GM12878 (cell line): Measurements from ENCODE around the gene CERCAM. TPM values are rescaled to one million over a fixed set of nuclear protein-coding genes. Genes with fewer than 3 reads are reported as not detected.
"Not testable (repeated sequence)": the region's sequence is repeated elsewhere in the genome, so short reads cannot be mapped to it uniquely, and the experiment has no call there.

Experiments used
- ATAC-seq: fragments of 200-7000 bp; cut with Tn5 transposase; 3 replicates; pipeline ENCODE4 v1.9.1; 2020; ENCODE audit warnings: mild to moderate bottlenecking, moderate library complexity
- BruUV-seq: library from RNA; stranded (reverse); fragments of 400-500 nt; replicated peaks from 2 replicates; lab custom pipeline; 2021; lab: Mats Ljungman, UMichigan
- CTCF ChIA-PET: fragments of 300-600 bp; sonication (Branson Sonifier 250); formaldehyde crosslinking; extraction: SDS; loops from one replicate; lab custom pipeline; 2021; ENCODE audit warnings: inconsistent platforms; lab: Yijun Ruan, JAX
- POLR2A ChIA-PET: fragments of 350-600 bp; formaldehyde crosslinking; extraction: SDS; loops from one replicate; lab custom pipeline; 2021; ENCODE audit warnings: inconsistent platforms; lab: Charles Lee
- RAD21 ChIA-PET: fragments of 300-600 bp; sonication (Branson Sonifier 250); formaldehyde crosslinking; loops from one replicate; lab custom pipeline; 2023; ENCODE audit warnings: antibody characterized with exemption; ENCODE audit not compliant: unreplicated experiment; lab: Charles Lee
- SMC1A ChIA-PET: fragments of 300-600 bp; sonication (Branson Sonifier 250); formaldehyde crosslinking; loops from one replicate; lab custom pipeline; 2023; ENCODE audit not compliant: unreplicated experiment, uncharacterized antibody; lab: Charles Lee
- DNase-seq: peaks from one replicate; pipeline ENCODE4 v3.0.0-alpha.2; 2011; ENCODE audit warnings: low read depth, low spot score
- FAIRE-seq: peaks from 3 replicates; lab custom pipeline; 2011; peaks lifted over from hg19 to GRCh38; lab: Jason Lieb, UNC
- H2AFZ ChIP-seq: 2 replicates; pipeline ENCODE4 v1.6.0; 2011; ENCODE audit warnings: low read depth, low read length, control low read depth; ENCODE audit not compliant: control insufficient read depth
- H3K27ac ChIP-seq: 2 replicates; pipeline ENCODE4 v1.5.1; 2011; ENCODE audit warnings: control low read depth; ENCODE audit not compliant: control insufficient read depth, insufficient read depth
- H3K27me3 ChIP-seq, 2 experiments: replicated peaks in 1 of 2; 2 replicates each; pipeline versions ENCODE4 v1.6.0 to v1.6.1; 2011; ENCODE audit warnings: low read length in 1 of 2; ENCODE audit not compliant: control insufficient read depth in 2 of 2, insufficient read depth in 2 of 2
- H3K36me3 ChIP-seq, 2 experiments: 2 replicates each; pipeline ENCODE4 v1.5.1; 2011; ENCODE audit warnings: low read length in 1 of 2; ENCODE audit not compliant: control insufficient read depth in 2 of 2, insufficient read depth in 2 of 2
- H3K4me1 ChIP-seq: 2 replicates; pipeline ENCODE4 v1.6.1; 2011; ENCODE audit warnings: mild to moderate bottlenecking, low read length, moderate library complexity, mixed read lengths; ENCODE audit not compliant: control insufficient read depth, insufficient read depth
- H3K4me2 ChIP-seq: 2 replicates; pipeline ENCODE4 v1.6.0; 2011; ENCODE audit warnings: control low read depth; ENCODE audit not compliant: control insufficient read depth, insufficient read depth
- H3K4me3 ChIP-seq: fragments of 200-600 bp; sonication (generic); 2 replicates; pipeline ENCODE4 v1.5.1; 2016
- H3K79me2 ChIP-seq: 2 replicates; pipeline ENCODE4 v1.6.0; 2011; ENCODE audit warnings: low read length; ENCODE audit not compliant: control insufficient read depth, insufficient read depth
- H3K9ac ChIP-seq: 2 replicates; pipeline ENCODE4 v1.8.0; 2011; ENCODE audit warnings: low read length, control low read depth, mixed read lengths; ENCODE audit not compliant: control insufficient read depth, insufficient read depth
- H3K9me3 ChIP-seq: replicated peaks from 3 replicates; pipeline ENCODE4 v1.5.1; 2011; ENCODE audit warnings: mild to moderate bottlenecking, low read length; ENCODE audit not compliant: control insufficient read depth, insufficient read depth
- H4K20me1 ChIP-seq: 2 replicates; pipeline ENCODE4 v1.6.0; 2011; ENCODE audit not compliant: control insufficient read depth, insufficient read depth
- HDGF ChIP-seq: fragments of 450-650 bp; IDR thresholded peaks from 2 replicates; pipeline ENCODE4 v1.6.1; 2016; ENCODE audit warnings: antibody characterized with exemption
- IRF5 ChIP-seq: fragments of 450-650 bp; IDR thresholded peaks from 2 replicates; pipeline ENCODE4 v1.6.1; 2017; ENCODE audit warnings: borderline replicate concordance
- MXI1 ChIP-seq: fragments of 150-350 bp; IDR thresholded peaks from 2 replicates; pipeline ENCODE4 v1.6.1; 2011; ENCODE audit warnings: low read depth, mild to moderate bottlenecking, inconsistent platforms, low read length, improper control_type of control experiment
- PRDM15 ChIP-seq: fragments of 450-650 bp; formaldehyde crosslinking; IDR thresholded peaks from 2 replicates; pipeline ENCODE4 v1.4.0; 2020; ENCODE audit warnings: mild to moderate bottlenecking, moderate library complexity
- ZZZ3 ChIP-seq: IDR thresholded peaks from 2 replicates; pipeline ENCODE4 v1.6.1; 2011; ENCODE audit warnings: low read depth; ENCODE audit not compliant: control insufficient read depth, insufficient read length
- WGBS: methylation state at CpG from one replicate; pipeline ENCODE4 v1.1.6; 2016; ENCODE audit warnings: low lambda C conversion rate; ENCODE audit not compliant: insufficient replicate concordance, insufficient coverage; ENCODE audit errors: missing lambda C conversion rate; 5-methylcytosine and 5-hydroxymethylcytosine counted together
- in situ Hi-C: fragments of 300-500 bp; cut with MboI; formaldehyde crosslinking; loops from 9 replicates; pipeline ENCODE4 v1.14.3; 2018; ENCODE audit warnings: mixed read lengths
- intact Hi-C: fragments of 100-400 bp; cut with micrococcal nuclease; formaldehyde crosslinking; loops from one replicate; pipeline ENCODE4 v1.14.2; 2022; ENCODE audit not compliant: unreplicated experiment
- polyA plus RNA-seq, 11 experiments: library from polyadenylated mRNA; depleted of rRNA in 4 of 11; unstranded in 6 of 11; stranded (reverse) in 5 of 11; fragments of >200 nt; fragmentation: Nextera tagmentation in 4 of 11; fragmentation: Illumina TruSeq in 1 of 11; extraction: Ambion mirVana in 4 of 11; extraction: Trizol in 1 of 11; gene quantifications; 1 replicate in 1 of 11; 2 replicates in 10 of 11; pipeline versions ENCODE4 v1.2.1 to v1.2.3, GENCODE V29; 2011 to 2016; ENCODE audit warnings: inconsistent platforms in 2 of 11, missing spikeins in 2 of 11, low read depth in 1 of 11
- total RNA-seq, 4 experiments: library from RNA; depleted of rRNA in 3 of 4; stranded (reverse); fragments of >200 nt in 3 of 4; fragmentation: Illumina TruSeq in 1 of 4; extraction: Trizol in 1 of 4; gene quantifications; 2 replicates each; pipeline versions ENCODE4 v1.2.1 to v1.2.3, GENCODE V29; 2013 to 2021
- TF ChIP-seq, protein P1 (sequence below): fragments of 450-650 bp; formaldehyde crosslinking; IDR thresholded peaks from 2 replicates; pipeline ENCODE4 v1.5.0; 2022; ENCODE audit warnings: mild to moderate bottlenecking, missing genetic modification characterization

The CERCAM gene
- total and polyA plus RNA-seq, 10 of the 15 experiments (the other 5 are each of a cell fraction or from before 2014, with no cell fraction given): 0.05 to 6.7 (median 0.71) TPM

- TF ChIP-seq IRF5: no peak
Observed at GRCh38 chr9:128442150-128442549, 21.5 kb downstream of the CERCAM start (continued).

GRCh38 chr9:128446505-128446904 lies 25.8 kb downstream of the CERCAM start:
- H3K9ac ChIP-seq, POLR2A ChIA-PET, H3K4me2 ChIP-seq, H2AFZ ChIP-seq, H3K79me2 ChIP-seq, DNase-seq, H3K4me1 ChIP-seq, in situ Hi-C loops, H3K4me3 ChIP-seq, H4K20me1 ChIP-seq, H3K27me3 ChIP-seq, SMC1A ChIA-PET, H3K36me3 ChIP-seq, RAD21 ChIA-PET, ATAC-seq, intact Hi-C loops, FAIRE-seq, H3K9me3 ChIP-seq, BruUV-seq, H3K27ac ChIP-seq: not testable (repeated sequence)
- CTCF ChIA-PET: interaction anchor here (0.5 to 2.4 kb wide), 4 partner anchors 8 to 372 kb away, joined by 3 to 10 read pairs (median 4); partner anchors contain the start of gene ENDOG
- 39% methylated on average over 5 of the region's 5 CpGs for WGBS

GRCh38 chr9:128448746-128449145 lies 28.1 kb downstream of the CERCAM start:
- ChIA-PET POLR2A (interaction anchor here (1.1 kb wide), 1 partner anchor 78 kb away, joined by 4 read pairs; no protein-coding TSS in a partner anchor), SMC1A (no interaction called here)
- TF ChIP-seq HDGF (no peak), PRDM15 (CRISPR knock-in tag) (no peak), ZZZ3 (no peak), MXI1 (no peak)
- TF ChIP-seq, protein P1, sequence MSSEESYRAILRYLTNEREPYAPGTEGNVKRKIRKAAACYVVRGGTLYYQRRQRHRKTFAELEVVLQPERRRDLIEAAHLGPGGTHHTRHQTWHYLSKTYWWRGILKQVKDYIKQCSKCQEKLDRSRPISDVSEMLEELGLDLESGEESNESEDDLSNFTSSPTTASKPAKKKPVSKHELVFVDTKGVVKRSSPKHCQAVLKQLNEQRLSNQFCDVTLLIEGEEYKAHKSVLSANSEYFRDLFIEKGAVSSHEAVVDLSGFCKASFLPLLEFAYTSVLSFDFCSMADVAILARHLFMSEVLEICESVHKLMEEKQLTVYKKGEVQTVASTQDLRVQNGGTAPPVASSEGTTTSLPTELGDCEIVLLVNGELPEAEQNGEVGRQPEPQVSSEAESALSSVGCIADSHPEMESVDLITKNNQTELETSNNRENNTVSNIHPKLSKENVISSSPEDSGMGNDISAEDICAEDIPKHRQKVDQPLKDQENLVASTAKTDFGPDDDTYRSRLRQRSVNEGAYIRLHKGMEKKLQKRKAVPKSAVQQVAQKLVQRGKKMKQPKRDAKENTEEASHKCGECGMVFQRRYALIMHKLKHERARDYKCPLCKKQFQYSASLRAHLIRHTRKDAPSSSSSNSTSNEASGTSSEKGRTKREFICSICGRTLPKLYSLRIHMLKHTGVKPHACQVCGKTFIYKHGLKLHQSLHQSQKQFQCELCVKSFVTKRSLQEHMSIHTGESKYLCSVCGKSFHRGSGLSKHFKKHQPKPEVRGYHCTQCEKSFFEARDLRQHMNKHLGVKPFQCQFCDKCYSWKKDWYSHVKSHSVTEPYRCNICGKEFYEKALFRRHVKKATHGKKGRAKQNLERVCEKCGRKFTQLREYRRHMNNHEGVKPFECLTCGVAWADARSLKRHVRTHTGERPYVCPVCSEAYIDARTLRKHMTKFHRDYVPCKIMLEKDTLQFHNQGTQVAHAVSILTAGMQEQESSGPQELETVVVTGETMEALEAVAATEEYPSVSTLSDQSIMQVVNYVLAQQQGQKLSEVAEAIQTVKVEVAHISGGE: no peak

More at GRCh38 chr9:128448746-128449145, 28.1 kb downstream of the CERCAM start:
- H3K9ac ChIP-seq: no peak overlapping the region
- intact Hi-C loops (no loop called here), in situ Hi-C loops (no loop called here)
- no peaks in the 10 kb centered on the region for H3K36me3 ChIP-seq
- no peak overlapping the region for H3K4me3 ChIP-seq
- no peak overlapping the region for H2AFZ ChIP-seq
- DNase-seq (no peak), FAIRE-seq (no peak), ATAC-seq (no peak)
- no peaks in the 10 kb centered on the region for H3K4me1 ChIP-seq
- H3K4me2 ChIP-seq: no peak overlapping the region
- ChIA-PET CTCF (interaction anchor here (2.4 kb wide), 1 partner anchor 11 kb away, joined by 10 read pairs; no protein-coding TSS in a partner anchor), RAD21 (no interaction called here)
- no peaks in the 10 kb centered on the region for H3K9me3 ChIP-seq
- H3K27ac ChIP-seq: no peak overlapping the region
- H4K20me1 ChIP-seq: no peaks in the 10 kb centered on the region
- no peaks in the 10 kb centered on the region; a peak in 1 of 4 replicates for H3K27me3 ChIP-seq
- WGBS: 68% methylated on average over 2 of the region's 2 CpGs
- no TSS peak for BruUV-seq
- H3K79me2 ChIP-seq: no peaks in the 10 kb centered on the region
